ENCODE data around the gene STAB2.
"Not testable (repeated sequence)": the region's sequence is repeated elsewhere in the genome, so short reads cannot be mapped to it uniquely, and the experiment has no call there.

DNA sequence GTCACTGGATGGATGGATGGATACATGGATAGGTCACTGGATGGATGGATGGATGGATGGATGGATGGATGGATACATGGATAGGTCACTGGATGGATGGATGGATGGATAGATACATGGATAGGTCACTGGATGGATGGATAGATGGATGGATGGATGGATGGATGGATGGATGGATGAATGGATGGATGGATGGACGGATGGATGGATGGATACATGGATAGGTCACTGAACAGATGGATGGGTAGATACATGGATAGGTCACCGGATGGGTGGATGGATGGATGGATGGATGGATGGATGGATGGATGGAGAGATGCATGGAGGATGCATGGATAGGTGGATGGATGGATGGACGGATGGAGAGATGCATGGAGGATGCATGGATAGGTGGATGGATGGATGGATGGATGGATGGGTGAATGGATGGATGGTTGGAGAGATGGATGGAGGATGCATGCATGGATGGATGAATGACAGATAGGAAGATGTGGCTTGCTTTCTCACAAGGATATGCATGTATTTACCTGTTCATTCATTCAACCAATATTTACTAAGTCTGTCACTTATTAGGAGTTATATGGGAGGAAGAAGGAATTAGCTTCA is 66.6 kb downstream of the STAB2 start:
- TF ChIP-seq CTCF (conservative IDR thresholded peaks at IDR 0.05; ENCODE audit: low read length); EZH2phosphoT487 (IDR thresholded peaks at IDR 0.05; ENCODE audit: borderline replicate concordance, low read depth, low read length): not testable (repeated sequence)
